Neuronal stem cell (in vitro differentiated cells): Measurements from ENCODE around the gene CAVIN4.

Experiments
- DNase-seq: peaks from one replicate; pipeline ENCODE4 v3.0.0-alpha.2; 2013; ENCODE audit warnings: low spot score
- H2AFZ ChIP-seq: one replicate; pipeline ENCODE4 v1.6.1; 2013; ENCODE audit warnings: mild to moderate bottlenecking, low read length, inconsistent platforms
- H2AK5ac ChIP-seq: 2 replicates; pipeline ENCODE4 v1.6.1; 2013; ENCODE audit warnings: low read depth, mild to moderate bottlenecking, inconsistent platforms, low read length, moderate library complexity, mixed read lengths
- H2BK120ac ChIP-seq: 2 replicates; pipeline ENCODE4 v1.6.1; 2013; ENCODE audit warnings: low read depth, mild to moderate bottlenecking, inconsistent platforms, low read length, moderate library complexity, mixed read lengths
- H2BK12ac ChIP-seq: one replicate; pipeline ENCODE4 v1.6.1; 2013; ENCODE audit warnings: low read length, inconsistent platforms
- H2BK15ac ChIP-seq: 2 replicates; pipeline ENCODE4 v1.6.1; 2013; ENCODE audit warnings: mild to moderate bottlenecking, low read length, inconsistent platforms, mixed read lengths
- H2BK5ac ChIP-seq: one replicate; pipeline ENCODE4 v1.6.1; 2013; ENCODE audit warnings: inconsistent platforms, mild to moderate bottlenecking, low read length, moderate library complexity
- H3K14ac ChIP-seq: one replicate; pipeline ENCODE4 v1.6.1; 2013; ENCODE audit warnings: low read length, inconsistent platforms
- H3K18ac ChIP-seq: 2 replicates; pipeline ENCODE4 v1.6.1; 2013; ENCODE audit warnings: low read length, inconsistent platforms
- H3K23ac ChIP-seq: 2 replicates; pipeline ENCODE4 v1.6.1; 2013; ENCODE audit warnings: low read depth, mild to moderate bottlenecking, mixed read lengths, low read length, inconsistent platforms; ENCODE audit not compliant: poor library complexity
- H3K27ac ChIP-seq: replicated peaks from 3 replicates; pipeline ENCODE4 v1.5.1; 2013; ENCODE audit warnings: low read length, inconsistent platforms
- H3K27me3 ChIP-seq, 3 experiments: 2 replicates each; pipeline ENCODE4 v1.6.1; 2013; ENCODE audit warnings: low read length in 3 of 3, mild to moderate bottlenecking in 2 of 3, inconsistent platforms in 1 of 3, low read depth in 1 of 3, mixed read lengths in 1 of 3, moderate library complexity in 1 of 3; ENCODE audit not compliant: control insufficient read depth in 3 of 3, insufficient read depth in 3 of 3
- H3K36me3 ChIP-seq, 2 donors: replicated peaks in 1 of 2; 2 replicates each; pipeline ENCODE4 v1.6.1; 2013; ENCODE audit warnings: low read length in 2 of 2; ENCODE audit not compliant: control insufficient read depth in 2 of 2, insufficient read depth in 2 of 2
- H3K4ac ChIP-seq: 2 replicates; pipeline ENCODE4 v1.6.1; 2013; ENCODE audit warnings: inconsistent platforms, mild to moderate bottlenecking, low read length, moderate library complexity
- H3K4me1 ChIP-seq, 2 donors: 1 replicate in 1 of 2; 2 replicates in 1 of 2; pipeline ENCODE4 v1.6.1; 2013; ENCODE audit warnings: low read length in 2 of 2, low read depth in 1 of 2; ENCODE audit not compliant: control insufficient read depth in 2 of 2, insufficient read depth in 1 of 2
- H3K4me2 ChIP-seq: one replicate; pipeline ENCODE4 v1.6.1; 2013; ENCODE audit warnings: mild to moderate bottlenecking, low read length, inconsistent platforms; ENCODE audit not compliant: insufficient read depth, poor library complexity, severe bottlenecking
- H3K4me3 ChIP-seq, 2 donors: 2 replicates each; pipeline ENCODE4 v1.5.1; 2013; ENCODE audit warnings: low read length in 2 of 2, mild to moderate bottlenecking in 2 of 2, inconsistent platforms in 1 of 2, moderate library complexity in 1 of 2
- H3K79me1 ChIP-seq: one replicate; pipeline ENCODE4 v1.6.1; 2013; ENCODE audit warnings: low read depth, mild to moderate bottlenecking, inconsistent platforms, low read length, moderate library complexity
- H3K9ac ChIP-seq: one replicate; pipeline ENCODE4 v1.6.1; 2013; ENCODE audit warnings: mild to moderate bottlenecking, low read depth, low read length, inconsistent platforms; ENCODE audit not compliant: poor library complexity
- H3K9me3 ChIP-seq, 2 donors: replicated peaks in 1 of 2; 2 replicates each; pipeline versions ENCODE3 to v1.6.1; 2013; ENCODE audit warnings: low read length in 2 of 2, mild to moderate bottlenecking in 2 of 2, inconsistent platforms in 1 of 2, low read depth in 1 of 2, mixed read lengths in 1 of 2, moderate library complexity in 1 of 2; ENCODE audit not compliant: control insufficient read depth in 2 of 2, insufficient read depth in 1 of 2
- H4K8ac ChIP-seq: one replicate; pipeline ENCODE4 v1.6.1; 2013; ENCODE audit warnings: low read depth, mild to moderate bottlenecking, inconsistent platforms, low read length, moderate library complexity
- H4K91ac ChIP-seq: one replicate; pipeline ENCODE4 v1.6.1; 2013; ENCODE audit warnings: low read length, low read depth, mild to moderate bottlenecking, inconsistent platforms; ENCODE audit not compliant: poor library complexity
- WGBS, 2 donors: extraction: QIAGEN DNeasy Blood & Tissue Kit; methylation state at CpG; one replicate each; pipeline ENCODE4 v1.1.7; 2013; ENCODE audit warnings: missing lambda C conversion rate in 2 of 2, mixed read lengths in 1 of 2; ENCODE audit not compliant: insufficient read length in 2 of 2, insufficient replicate concordance in 1 of 2; ENCODE audit errors: extremely low coverage in 2 of 2; 5-methylcytosine and 5-hydroxymethylcytosine counted together

The CAVIN4 gene

GRCh38 chr9:100600521-100601079 lies 22.7 kb downstream of the CAVIN4 start:
- Histone ChIP-seq H3K23ac (no peak overlapping the region), H4K91ac (no peak overlapping the region), H3K27me3 (peaks cover 0 to 5% (median 0%) of the 10 kb centered on the region in 3 experiments), H4K8ac (no peak overlapping the region), H3K4me3 (no peak overlapping the region), H3K9ac (no peak overlapping the region), H3K4me2 (no peak overlapping the region), H2AFZ (peak overlapping the region; percentile 75), H3K18ac (no peak overlapping the region), H3K14ac (no peak overlapping the region), H2BK120ac (no peak overlapping the region), H3K36me3 (no peaks in the 10 kb centered on the region), H2BK15ac (no peak overlapping the region), H3K79me1 (no peaks in the 10 kb centered on the region), H3K4ac (no peak overlapping the region), H2AK5ac (no peak overlapping the region), H2BK12ac (no peak overlapping the region), H3K27ac (no peak overlapping the region), H3K9me3 (peaks cover 0 to 5% of the 10 kb centered on the region in 2 donors), H3K4me1 (peaks cover 3 to 5% of the 10 kb centered on the region in 2 donors), H2BK5ac (no peak overlapping the region)
- no CpG with 5 or more reads among the region's 7 CpGs for WGBS, 2 donors
- no peak for DNase-seq

GRCh38 chr9:100601216-100601615 lies 23.3 kb downstream of the CAVIN4 start:
- no peak overlapping the region for H3K4me2 ChIP-seq
- no peak overlapping the region for H3K14ac ChIP-seq
- no peak overlapping the region for H2BK15ac ChIP-seq
- H3K79me1 ChIP-seq: no peaks in the 10 kb centered on the region
- no peak overlapping the region for H3K4ac ChIP-seq
- no peaks in the 10 kb centered on the region for H3K36me3 ChIP-seq
- no peak overlapping the region for H2BK12ac ChIP-seq
- H4K8ac ChIP-seq: no peak overlapping the region
- H3K27ac ChIP-seq: no peak overlapping the region
- no peak overlapping the region for H2AK5ac ChIP-seq
- peaks cover 0 to 5% of the 10 kb centered on the region in 2 donors for H3K9me3 ChIP-seq
- DNase-seq: no peak
- no peak overlapping the region for H3K4me3 ChIP-seq
- peaks cover 0 to 5% (median 0%) of the 10 kb centered on the region in 3 experiments for H3K27me3 ChIP-seq
- peaks cover 3 to 5% of the 10 kb centered on the region in 2 donors for H3K4me1 ChIP-seq
- H4K91ac ChIP-seq: no peak overlapping the region
- H3K23ac ChIP-seq: no peak overlapping the region
- H2BK5ac ChIP-seq: no peak overlapping the region
- H3K9ac ChIP-seq: no peak overlapping the region
- H3K18ac ChIP-seq: no peak overlapping the region
- no peak overlapping the region for H2BK120ac ChIP-seq
- H2AFZ ChIP-seq: peak overlapping the region; percentile 75

- H2BK12ac ChIP-seq: no peak overlapping the region
- peaks cover 0 to 5% of the 10 kb centered on the region in 2 donors for H3K9me3 ChIP-seq
- no peaks in the 10 kb centered on the region for H3K79me1 ChIP-seq
- H2BK15ac ChIP-seq: no peak overlapping the region
- H3K4ac ChIP-seq: no peak overlapping the region
- no peak overlapping the region for H2AK5ac ChIP-seq
- H3K23ac ChIP-seq: no peak overlapping the region
- H3K9ac ChIP-seq: no peak overlapping the region
- H2AFZ ChIP-seq: no peak overlapping the region
- H4K8ac ChIP-seq: no peak overlapping the region
- no peak overlapping the region for H3K4me3 ChIP-seq
- H3K4me2 ChIP-seq: no peak overlapping the region
- DNase-seq: peak; percentile 59
- H4K91ac ChIP-seq: no peak overlapping the region
- H2BK120ac ChIP-seq: no peak overlapping the region
- no peak overlapping the region for H2BK5ac ChIP-seq
- peaks cover 0 to 5% (median 0%) of the 10 kb centered on the region in 3 experiments for H3K27me3 ChIP-seq
- no peaks in the 10 kb centered on the region for H3K36me3 ChIP-seq
- H3K27ac ChIP-seq: no peak overlapping the region
- H3K14ac ChIP-seq: no peak overlapping the region
- WGBS, 2 donors: no CpG with 5 or more reads among the region's 2 CpGs
- peaks cover 3 to 5% of the 10 kb centered on the region in 2 donors for H3K4me1 ChIP-seq
- no peak overlapping the region for H3K18ac ChIP-seq
Measured at GRCh38 chr9:100602342-100602801, 24.5 kb downstream of the CAVIN4 start.

GRCh38 chr9:100605405-100605804 lies 27.5 kb downstream of the CAVIN4 start:
- Histone ChIP-seq H3K4me1 (peaks cover 1 to 3% of the 10 kb centered on the region in 2 donors), H2BK12ac (no peak overlapping the region), H3K79me1 (no peaks in the 10 kb centered on the region), H3K36me3 (no peaks in the 10 kb centered on the region), H2BK5ac (no peak overlapping the region), H3K9ac (no peak overlapping the region), H3K9me3 (peaks cover 0 to 5% of the 10 kb centered on the region in 2 donors), H2BK15ac (no peak overlapping the region), H3K4me2 (no peak overlapping the region), H3K4ac (no peak overlapping the region), H3K27me3 (no peaks in the 10 kb centered on the region), H3K4me3 (no peak overlapping the region), H3K27ac (no peak overlapping the region), H2BK120ac (no peak overlapping the region), H2AFZ (no peak overlapping the region), H3K14ac (no peak overlapping the region), H3K23ac (no peak overlapping the region), H3K18ac (no peak overlapping the region), H4K91ac (no peak overlapping the region), H2AK5ac (no peak overlapping the region), H4K8ac (no peak overlapping the region)
- no peak for DNase-seq
- WGBS, 2 donors: no CpG with 5 or more reads among the region's 1 CpG
